K562 (cell line): Measurements from ENCODE around the gene RPEL1. TPM values are rescaled to one million over a fixed set of nuclear protein-coding genes. Genes with fewer than 3 reads are reported as not detected.
"Not testable (repeated sequence)": the region's sequence is repeated elsewhere in the genome, so short reads cannot be mapped to it uniquely, and the experiment has no call there.

Experiments used
- ATAC-seq: fragments of 200-7000 bp; cut with Tn5 transposase; 3 replicates; pipeline ENCODE4 v1.9.1; 2020; ENCODE audit warnings: moderate library complexity
- BruUV-seq: library from RNA; stranded (reverse); fragments of 400-500 nt; replicated peaks from 2 replicates; lab custom pipeline; 2021; lab: Mats Ljungman, UMichigan
- CTCF ChIA-PET: fragments of 300-600 bp; formaldehyde crosslinking; extraction: SDS; loops from one replicate; lab custom pipeline; 2021; ENCODE audit warnings: low intra/inter-chr PET ratio; lab: Yijun Ruan, JAX
- POLR2A ChIA-PET: fragments of 300-600, 350-650 bp; sonication (Branson Sonifier 250); formaldehyde crosslinking; extraction: SDS; loops from one replicate; lab custom pipeline; 2021; ENCODE audit warnings: antibody characterized with exemption, inconsistent platforms; lab: Yijun Ruan, JAX
- DNase-seq, 4 experiments: peaks; one replicate each; pipeline versions ENCODE4 v3.0.0 to v3.0.0-alpha.2; 2011 to 2018; ENCODE audit warnings: low spot score in 3 of 4, mixed read lengths in 3 of 4; ENCODE audit errors: extremely low read depth in 1 of 4
- FAIRE-seq: peaks from 2 replicates; lab custom pipeline; 2011; peaks lifted over from hg19 to GRCh38; lab: Jason Lieb, UNC
- H2AFZ ChIP-seq: 2 replicates; pipeline ENCODE4 v1.6.0; 2011; ENCODE audit warnings: low read depth, low read length, control low read depth, inconsistent platforms
- H3K27ac ChIP-seq: fragments of 200-600 bp; 3 replicates; pipeline ENCODE4 v1.8.0; 2011; ENCODE audit warnings: low read depth, mild to moderate bottlenecking, control low read depth, inconsistent platforms, low read length, moderate library complexity, mixed read lengths; ENCODE audit errors: extremely low read depth
- H3K27me3 ChIP-seq, 2 experiments: fragments of 300-600 bp in 1 of 2; 2 replicates in 1 of 2; 3 replicates in 1 of 2; pipeline versions ENCODE4 v1.6.0 to v1.8.0; 2011; ENCODE audit warnings: inconsistent platforms in 2 of 2, low read length in 2 of 2, mild to moderate bottlenecking in 1 of 2, mixed read lengths in 1 of 2, moderate library complexity in 1 of 2; ENCODE audit not compliant: control insufficient read depth in 2 of 2, insufficient read depth in 2 of 2
- H3K36me3 ChIP-seq: fragments of 300-600 bp; 3 replicates; pipeline ENCODE4 v1.8.0; 2011; ENCODE audit warnings: mild to moderate bottlenecking, low read length, inconsistent platforms; ENCODE audit not compliant: control insufficient read depth, insufficient read depth
- H3K4me1 ChIP-seq, 2 experiments: fragments of 200-600 bp in 1 of 2; replicated peaks in 1 of 2; 2 replicates in 1 of 2; 3 replicates in 1 of 2; pipeline versions ENCODE4 v1.5.1 to v1.8.0; 2011; ENCODE audit warnings: inconsistent platforms in 2 of 2, low read length in 2 of 2, mild to moderate bottlenecking in 1 of 2, mixed read lengths in 1 of 2, moderate library complexity in 1 of 2; ENCODE audit not compliant: control insufficient read depth in 2 of 2, insufficient read depth in 2 of 2
- H3K4me2 ChIP-seq: 2 replicates; pipeline ENCODE4 v1.6.1; 2011; ENCODE audit warnings: low read length, control low read depth, inconsistent platforms, mixed read lengths; ENCODE audit not compliant: insufficient read depth
- H3K4me3 ChIP-seq: fragments of 200-600 bp; sonication (generic), shearing (Covaris generic); 2 replicates; pipeline ENCODE4 v1.5.1; 2016; ENCODE audit warnings: control low read depth, inconsistent platforms
- H3K79me2 ChIP-seq: fragments of 200-600 bp; 3 replicates; pipeline ENCODE4 v1.8.0; 2011; ENCODE audit warnings: low read length, inconsistent platforms; ENCODE audit not compliant: control insufficient read depth, insufficient read depth
- H3K9ac ChIP-seq, 2 experiments: 2 replicates each; pipeline versions ENCODE4 v1.6.0 to v1.6.1; 2011; ENCODE audit warnings: low read depth in 2 of 2, low read length in 2 of 2, control low read depth in 1 of 2, inconsistent platforms in 1 of 2, mild to moderate bottlenecking in 1 of 2, mixed read lengths in 1 of 2; ENCODE audit not compliant: insufficient read depth in 1 of 2
- H3K9me1 ChIP-seq: one replicate; pipeline ENCODE4 v1.6.0; 2011; ENCODE audit warnings: inconsistent platforms, mild to moderate bottlenecking, low read length, moderate library complexity; ENCODE audit not compliant: control insufficient read depth, insufficient read depth
- H3K9me3 ChIP-seq: replicated peaks from 2 replicates; pipeline ENCODE4 v1.5.1; 2011; ENCODE audit warnings: low read depth, low read length, inconsistent platforms; ENCODE audit not compliant: control insufficient read depth, insufficient read depth
- H4K20me1 ChIP-seq: replicated peaks from 2 replicates; pipeline ENCODE4 v1.6.1; 2011; ENCODE audit warnings: low read length, inconsistent platforms, mixed read lengths; ENCODE audit not compliant: control insufficient read depth, insufficient read depth
- C11orf30 ChIP-seq: fragments of 450-650 bp; IDR thresholded peaks from 2 replicates; pipeline ENCODE4 v1.6.1; 2016; ENCODE audit warnings: low read depth, mild to moderate bottlenecking
- CBX8 ChIP-seq: fragments of 200-600 bp; sonication (generic); IDR thresholded peaks from 2 replicates; pipeline ENCODE4 v1.6.1; 2012; ENCODE audit warnings: borderline replicate concordance, mixed run types, low read depth, mild to moderate bottlenecking, moderate library complexity, mixed read lengths, low read length, control low read depth, inconsistent platforms; ENCODE audit not compliant: poor library complexity, severe bottlenecking; ENCODE audit errors: extremely low read depth
- IRF1 ChIP-seq: sonication (generic); formaldehyde crosslinking; IDR thresholded peaks from 2 replicates; pipeline ENCODE4 v1.8.0; 2022; ENCODE audit warnings: missing genetic modification reagents, mild to moderate bottlenecking, borderline replicate concordance
- MYC ChIP-seq, 2 experiments: fragments of 250-450 bp in 1 of 2; sonication (Bioruptor Pico) in 1 of 2; IDR thresholded peaks; 2 replicates each; pipeline versions ENCODE4 v1.5.1 to v1.6.1; 2012 to 2021; ENCODE audit warnings: low read depth in 2 of 2, borderline replicate concordance in 1 of 2, improper control_type of control experiment in 1 of 2, low read length in 1 of 2, mild to moderate bottlenecking in 1 of 2, moderate library complexity in 1 of 2
- NCOA2 ChIP-seq, 2 experiments: fragments of 450-650 bp; IDR thresholded peaks; 2 replicates each; pipeline ENCODE4 v1.6.1; 2018; ENCODE audit warnings: mild to moderate bottlenecking in 2 of 2, moderate library complexity in 1 of 2; ENCODE audit not compliant: partially characterized antibody in 2 of 2
- PYGO2 ChIP-seq: fragments of 450-650 bp; IDR thresholded peaks from 2 replicates; pipeline ENCODE4 v1.6.1; 2016; ENCODE audit warnings: mild to moderate bottlenecking, missing genetic modification characterization, moderate library complexity, missing compliant biosample characterization
- RFX1 ChIP-seq: fragments of 450-650 bp; IDR thresholded peaks from 2 replicates; pipeline ENCODE4 v1.6.1; 2016; ENCODE audit warnings: mild to moderate bottlenecking, moderate library complexity
- THRA ChIP-seq: fragments of 450-650 bp; IDR thresholded peaks from 2 replicates; pipeline ENCODE4 v1.6.1; 2017; ENCODE audit warnings: mild to moderate bottlenecking, moderate library complexity
- ZNF316 ChIP-seq: fragments of 450-650 bp; IDR thresholded peaks from 2 replicates; pipeline ENCODE4 v1.6.1; 2016
- WGBS: fragments of 100-300 bp; shearing (Covaris generic); methylation state at CpG from one replicate; pipeline ENCODE4 v1.1.6; 2016; ENCODE audit warnings: low coverage, mixed read lengths; ENCODE audit not compliant: insufficient coverage; ENCODE audit errors: missing lambda C conversion rate; 5-methylcytosine and 5-hydroxymethylcytosine counted together
- in situ Hi-C: fragments of 300-500 bp; cut with MboI; formaldehyde crosslinking; loops from 4 replicates; pipeline ENCODE4 v1.15.0; 2018; ENCODE audit warnings: inconsistent platforms, mixed read lengths
- intact Hi-C: fragments of 100-400 bp; cut with micrococcal nuclease; formaldehyde crosslinking; loops from 2 replicates; pipeline ENCODE4 v1.14.2; 2022
- polyA plus RNA-seq, 8 experiments: library from polyadenylated mRNA; depleted of rRNA in 4 of 8; stranded (reverse) in 5 of 8; unstranded in 3 of 8; fragments of >200 nt; fragmentation: Nextera tagmentation in 2 of 8; fragmentation: Illumina TruSeq in 1 of 8; extraction: Ambion mirVana in 2 of 8; extraction: Trizol in 1 of 8; gene quantifications; 2 replicates each; pipeline versions ENCODE4 v1.2.1 to v1.2.3, GENCODE V29; 2011 to 2014; ENCODE audit warnings: inconsistent platforms in 1 of 8, missing spikeins in 1 of 8
- total RNA-seq, 7 experiments: library from RNA; depleted of rRNA in 6 of 7; stranded (reverse); fragments of >200 nt in 6 of 7; fragmentation: Illumina TruSeq in 2 of 7; extraction: Trizol in 2 of 7; gene quantifications; 2 replicates each; pipeline versions ENCODE4 v1.2.1 to v1.2.3, GENCODE V29; 2011 to 2021; ENCODE audit warnings: low replicate concordance in 1 of 7

Gene RPEL1
- total and polyA plus RNA-seq, 9 of the 15 experiments (the other 6 are each of a cell fraction or from before 2014, with no cell fraction given) = 0.04 to 0.15 (median 0.07) TPM; not detected in 4

- TF ChIP-seq CBX8 (no peak), THRA (no peak), PYGO2 (no peak)
These were observed 42.2 kb upstream of the RPEL1 start (continued) for GRCh38 chr10:103203466-103203865.

GRCh38 chr10:103204353-103205255, 41.1 kb upstream of the RPEL1 start:
- H3K36me3 ChIP-seq = no peaks in the 10 kb centered on the region
- BruUV-seq = no TSS peak
- H3K27me3 ChIP-seq = no peaks in the 10 kb centered on the region
- no peaks in the 10 kb centered on the region for H4K20me1 ChIP-seq
- H3K9me1 ChIP-seq = no peaks in the 10 kb centered on the region
- in situ Hi-C loops = no loop called here
- no peak for FAIRE-seq
- TF ChIP-seq NCOA2 (IDR thresholded peaks at IDR 0.05; ENCODE audit: partially characterized antibody in 2 of 2) (no peak), ZNF316 (peak; percentile 65; the same call in 1 of the 2 replicates), IRF1 (CRISPR knock-in tag) (no peak), MYC (IDR thresholded peaks at IDR 0.05; ENCODE audit: low read depth, low read length) (no peak), MYC (CRISPR knock-in tag; IDR thresholded peaks at IDR 0.05; ENCODE audit: borderline replicate concordance, low read depth) (no peak), RFX1 (peak; percentile 77), C11orf30 (peak; percentile 55; the same call in 1 of the 2 replicates)
- H3K27ac ChIP-seq = no peak overlapping the region
- no peak for DNase-seq
- no peaks in the 10 kb centered on the region; a peak in 1 of 5 replicates for H3K4me1 ChIP-seq
- H3K79me2 ChIP-seq = no peaks in the 10 kb centered on the region
- no peak overlapping the region for H3K4me3 ChIP-seq
- H3K9ac ChIP-seq = no peak overlapping the region
- WGBS = 31% methylated on average over 6 of the region's 8 CpGs
- intact Hi-C loops = no loop called here
- no peaks in the 10 kb centered on the region for H3K9me3 ChIP-seq
- ChIA-PET CTCF (no interaction called here), POLR2A (interaction anchor here (1.0 kb wide), 1 partner anchor 10 kb away, joined by 4 read pairs; no protein-coding TSS in a partner anchor)
- no peak overlapping the region for H3K4me2 ChIP-seq
- no peak overlapping the region for H2AFZ ChIP-seq
- no peak for ATAC-seq

- H3K4me3 ChIP-seq, CTCF ChIA-PET, H3K9me3 ChIP-seq, H3K36me3 ChIP-seq, H3K9me1 ChIP-seq, H3K27ac ChIP-seq, H3K9ac ChIP-seq, in situ Hi-C loops, H3K27me3 ChIP-seq, H3K79me2 ChIP-seq, H3K4me1 ChIP-seq, POLR2A ChIA-PET, DNase-seq, H4K20me1 ChIP-seq, H2AFZ ChIP-seq, BruUV-seq, ATAC-seq, intact Hi-C loops, H3K4me2 ChIP-seq, FAIRE-seq: not testable (repeated sequence)
- 64% methylated on average over 1 of the region's 4 CpGs for WGBS
These were observed 40.3 kb upstream of the RPEL1 start for GRCh38 chr10:103205401-103205800.
